ENCODE data around the gene HTR1A. TPM values are rescaled to one million over a fixed set of nuclear protein-coding genes. Genes with fewer than 3 reads are reported as not detected.

HTR1A gene
- total RNA-seq, 1 donor from 2014 or later = not detected

GRCh38 chr5:63916786-63917185 is 45.5 kb downstream of the HTR1A start:
- intact Hi-C loops (cut with DNase I) = no loop called here
- no peak for ATAC-seq
- no peak for DNase-seq (ENCODE audit: low spot score)

GRCh38 chr5:63911871-63912270 is 50.4 kb downstream of the HTR1A start:
- no peak for ATAC-seq
- intact Hi-C loops (cut with DNase I) = no loop called here

More at GRCh38 chr5:63911871-63912270, 50.4 kb downstream of the HTR1A start:
- no peak for DNase-seq (ENCODE audit: low spot score)

Other genes with a start within 250 kb of the HTR1A start
- gene RNF180, start 203.4 kb upstream of the HTR1A start, total RNA-seq = 16.4 TPM